ENCODE results near the gene TYW3. TPM values are rescaled to one million over a fixed set of nuclear protein-coding genes. Genes with fewer than 3 reads are reported as not detected.
"Not testable (repeated sequence)": the region's sequence is repeated elsewhere in the genome, so short reads cannot be mapped to it uniquely, and the experiment has no call there.

The TYW3 gene
- total RNA-seq, 1 donor = 9.7 TPM

DNA sequence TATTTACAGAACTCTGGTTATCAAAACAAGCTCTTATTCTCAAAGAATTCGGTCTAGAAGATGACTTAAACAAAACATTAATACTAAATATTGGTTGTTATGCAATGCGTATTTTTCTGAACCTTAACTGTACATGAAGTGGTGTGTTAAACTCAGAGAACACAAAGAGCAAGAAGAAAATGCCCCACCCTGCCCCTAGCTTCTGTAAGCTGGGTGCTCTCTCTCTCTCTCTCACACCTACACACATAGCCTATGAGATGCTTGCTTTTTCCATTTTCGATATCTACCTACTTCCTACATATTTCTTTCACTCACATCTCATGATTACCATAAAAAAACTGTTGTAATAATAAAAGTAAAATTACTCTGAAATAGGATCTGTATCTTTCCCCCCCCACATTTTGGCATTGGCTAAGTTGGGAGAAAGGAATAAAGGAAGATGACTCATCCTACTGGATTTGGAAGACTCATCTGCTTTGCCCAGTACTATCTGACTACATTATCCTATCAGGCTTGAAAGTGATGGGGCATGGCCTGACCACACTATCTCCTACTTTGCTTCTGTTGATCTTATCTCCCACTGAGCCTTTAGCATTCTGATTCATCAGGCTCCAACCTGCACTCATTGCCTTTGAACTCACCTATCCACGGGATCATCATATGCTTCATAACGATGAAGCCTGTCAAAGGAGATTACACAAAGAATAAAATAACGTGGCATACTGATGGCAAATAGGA is 3.0 kb upstream of the TYW3 start:
- DNase-seq (ENCODE audit: low read depth in 2 of 3, low spot score in 2 of 3) = no peak

DNA sequence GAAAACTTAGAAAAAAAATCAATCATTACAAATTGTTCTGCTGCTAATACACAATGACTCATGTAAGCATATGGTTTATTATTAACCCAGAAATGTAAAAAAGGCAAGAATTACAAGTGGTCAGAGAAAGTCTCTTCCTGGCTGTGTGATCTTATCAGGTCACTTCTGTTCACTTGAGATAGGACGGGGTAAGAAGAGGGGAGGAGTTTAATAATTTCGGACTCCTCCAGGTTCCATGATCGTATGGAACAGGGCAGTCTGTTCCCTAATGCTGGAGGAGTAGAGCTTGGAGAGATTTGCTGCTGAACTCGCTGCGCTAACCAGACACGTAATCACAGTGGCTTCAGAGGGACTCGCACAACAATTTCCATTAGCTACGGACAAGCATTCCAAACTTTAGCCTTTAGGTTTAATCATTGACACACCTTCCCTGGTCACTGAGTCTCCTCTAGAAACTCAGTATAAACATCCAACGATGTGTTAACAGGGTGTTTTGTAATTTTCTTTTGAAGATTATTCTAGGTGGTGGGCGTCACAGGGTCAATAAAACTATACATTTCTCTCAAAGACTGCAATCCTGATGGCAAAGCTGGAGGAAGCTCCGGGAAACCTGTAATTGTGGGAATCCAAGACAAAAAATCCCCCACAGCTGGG is 1.4 kb upstream of the TYW3 start:
- DNase-seq (ENCODE audit: low read depth in 2 of 3, low spot score in 2 of 3) = no peak

DNA sequence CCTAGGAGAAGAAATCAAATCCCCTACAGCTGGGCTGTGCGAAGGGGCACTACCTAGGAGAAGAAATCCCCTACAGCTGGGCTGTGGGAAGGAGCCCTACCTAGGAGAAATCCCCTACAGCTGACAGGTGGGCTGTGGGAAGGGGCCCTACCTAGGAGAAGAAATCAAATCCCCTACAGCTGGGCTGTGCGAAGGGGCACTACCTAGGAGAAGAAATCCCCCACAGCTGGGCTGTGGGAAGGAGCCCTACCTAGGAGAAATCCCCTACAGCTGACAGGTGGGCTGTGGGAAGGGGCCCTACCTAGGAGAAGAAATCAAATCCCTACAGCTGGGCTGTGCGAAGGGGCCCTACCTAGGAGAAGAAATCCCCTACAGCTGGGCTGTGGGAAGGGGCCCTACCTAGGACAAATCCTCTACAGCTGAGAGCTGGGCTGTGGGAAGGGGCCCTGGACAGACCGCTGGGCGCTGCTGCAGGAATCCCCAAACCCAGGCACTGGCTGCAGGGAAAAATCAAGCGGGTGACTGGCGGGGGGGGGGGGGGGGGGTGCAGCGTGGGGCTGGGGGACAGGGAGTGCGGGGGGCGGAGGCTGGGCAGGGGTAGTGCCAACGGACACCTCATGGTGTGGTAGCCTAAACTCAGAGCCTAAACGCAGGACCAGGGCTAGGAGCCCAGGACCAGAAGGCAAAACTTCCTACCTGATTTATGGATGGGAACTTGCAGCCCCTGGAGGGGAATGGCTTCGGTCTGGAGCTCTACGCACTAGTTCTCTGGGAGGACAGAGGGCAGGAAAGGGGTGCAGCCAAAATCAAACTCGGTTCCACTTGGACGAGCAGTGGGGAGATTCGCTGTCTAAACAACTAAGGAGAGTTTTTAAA is 643 bp upstream of the TYW3 start:
- DNase-seq (ENCODE audit: low read depth in 2 of 3, low spot score in 2 of 3) = peak in 2 of 3 donors; percentile 6 to 15

DNA sequence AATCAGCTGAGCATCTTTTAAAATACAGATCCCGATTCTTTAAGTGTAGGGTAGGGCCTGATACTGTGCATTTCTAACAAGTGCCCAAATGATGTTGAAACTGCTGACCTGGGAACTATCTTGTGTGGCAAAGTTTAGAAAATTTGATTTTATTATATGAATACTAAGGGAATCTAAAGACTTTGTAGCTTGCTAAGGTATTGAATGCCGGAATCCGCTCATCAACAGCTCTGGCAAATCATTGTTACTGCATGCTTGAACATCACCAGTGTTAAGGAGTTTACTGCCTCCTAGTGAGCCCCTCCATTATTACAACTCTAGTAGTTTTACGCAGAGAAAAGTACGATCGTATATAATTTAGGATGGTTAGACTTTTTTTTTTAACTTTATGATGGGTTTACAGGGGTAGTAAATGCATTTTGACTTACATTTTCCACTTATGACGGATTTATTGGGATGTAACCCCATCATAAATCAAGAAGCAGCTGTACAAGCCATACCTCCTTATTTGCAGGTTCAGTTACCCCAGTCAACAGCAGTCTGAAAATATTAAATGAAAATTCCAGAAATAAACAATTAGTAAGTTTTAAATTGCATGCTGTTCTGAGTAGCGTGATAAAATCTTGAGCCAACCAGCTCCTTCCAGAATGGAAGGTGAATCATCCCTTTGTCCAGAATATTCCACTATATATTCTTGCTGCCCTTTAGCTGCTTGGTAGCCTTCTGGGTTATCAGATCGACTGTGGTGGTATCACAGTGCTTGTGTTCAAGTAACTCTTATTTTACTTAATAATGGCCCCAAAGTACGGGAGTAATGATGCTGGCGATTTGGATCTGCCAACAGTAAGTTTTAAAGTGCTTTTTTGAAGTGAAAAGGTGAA is 892 bp downstream of the TYW3 start:
- peak; percentile 37 to 88 (median 72) for DNase-seq (ENCODE audit: low read depth in 2 of 3, low spot score in 2 of 3)

DNA sequence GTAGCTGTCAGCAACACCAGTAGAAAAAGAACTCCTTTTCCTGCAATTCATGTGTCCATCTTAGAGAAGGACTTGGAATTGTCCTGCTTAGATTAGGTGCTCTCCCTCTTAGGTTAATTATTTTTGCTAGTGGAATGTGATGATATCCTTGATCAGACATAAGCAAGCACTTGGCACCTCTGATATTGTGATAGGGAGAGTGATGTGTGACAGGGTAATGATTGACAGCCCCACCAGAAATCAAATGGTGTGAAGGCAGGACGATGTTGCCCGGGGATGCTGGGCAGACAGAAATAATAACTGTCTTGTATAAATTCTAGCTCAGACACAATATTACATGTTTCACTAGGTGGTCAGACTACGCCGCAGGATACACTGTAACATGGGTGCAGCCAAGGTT is 4.4 kb downstream of the TYW3 start:
- no peak for DNase-seq (ENCODE audit: low read depth in 2 of 3, low spot score in 2 of 3)

DNA sequence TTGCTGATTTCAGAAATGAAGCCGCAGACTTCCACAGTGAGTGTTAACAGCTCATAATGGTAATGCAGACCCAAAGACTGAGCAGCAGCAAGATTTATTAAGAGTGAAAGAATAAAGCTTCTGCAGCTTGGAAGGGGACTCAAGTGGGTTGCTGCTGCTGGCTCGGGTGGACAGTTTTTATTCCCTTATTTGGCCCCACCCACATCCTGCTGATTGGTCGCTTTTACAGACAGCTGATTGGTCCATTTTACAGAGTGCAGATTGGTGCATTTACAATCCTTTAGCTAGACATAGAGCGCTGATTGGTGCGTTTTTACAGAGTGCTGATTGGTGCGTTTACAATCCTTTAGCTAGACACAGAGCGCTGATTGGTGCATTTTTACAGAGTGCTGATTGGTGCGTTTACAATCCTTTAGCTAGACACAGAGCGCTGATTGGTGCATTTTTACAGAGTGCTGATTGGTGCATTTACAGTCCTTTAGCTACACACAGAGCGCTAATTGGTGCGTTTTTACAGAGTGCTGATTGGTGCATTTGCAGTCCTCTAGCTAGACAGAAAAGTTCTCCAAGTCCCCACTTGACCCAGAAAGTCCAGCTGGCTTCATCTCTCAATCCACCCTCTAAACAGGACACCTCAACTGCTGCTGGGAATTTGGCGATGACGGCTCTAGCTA is 7.5 kb downstream of the TYW3 start:
- DNase-seq (ENCODE audit: low read depth in 2 of 3, low spot score in 2 of 3) = not testable (repeated sequence)

DNA sequence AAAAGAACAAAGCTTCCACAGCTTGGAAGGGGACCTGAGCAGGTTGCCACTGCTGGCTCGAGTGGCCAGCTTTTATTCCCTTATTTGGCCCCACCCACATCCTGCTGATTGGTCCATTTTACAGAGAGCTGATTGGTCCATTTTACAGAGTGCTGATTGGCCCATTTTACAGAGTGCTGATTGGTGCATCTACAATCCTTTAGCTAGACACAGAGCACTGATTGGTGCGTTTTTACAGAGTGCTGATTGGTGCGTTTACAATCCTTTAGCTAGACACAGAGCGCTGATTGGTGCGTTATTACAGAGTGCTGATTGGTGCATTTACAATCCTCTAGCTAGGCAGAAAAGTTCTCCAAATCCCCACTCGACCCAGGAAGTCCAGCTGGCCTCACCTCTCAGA is 12.3 kb downstream of the TYW3 start:
- not testable (repeated sequence) for DNase-seq (ENCODE audit: low read depth in 2 of 3, low spot score in 2 of 3)

DNA sequence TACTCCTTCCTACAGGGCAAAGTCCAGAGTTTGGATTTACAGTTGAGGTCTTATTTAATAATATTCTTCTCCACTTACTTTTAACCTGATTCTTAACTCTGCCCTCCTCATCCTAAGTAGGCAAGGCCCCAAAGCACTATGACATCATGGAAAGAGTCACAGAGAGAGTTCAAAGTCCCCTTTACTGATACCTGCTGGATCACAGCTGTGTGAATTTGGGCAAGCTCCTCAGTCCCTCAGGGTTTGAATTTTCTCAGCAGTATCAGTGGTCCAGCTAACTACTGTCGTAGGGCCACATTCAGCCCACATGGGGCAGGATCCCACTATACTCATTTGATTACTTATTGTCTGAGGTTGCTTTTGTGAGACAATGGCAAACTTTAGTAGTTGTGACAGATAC is 16.0 kb downstream of the TYW3 start:
- DNase-seq (ENCODE audit: low read depth in 2 of 3, low spot score in 2 of 3) = no peak

DNA sequence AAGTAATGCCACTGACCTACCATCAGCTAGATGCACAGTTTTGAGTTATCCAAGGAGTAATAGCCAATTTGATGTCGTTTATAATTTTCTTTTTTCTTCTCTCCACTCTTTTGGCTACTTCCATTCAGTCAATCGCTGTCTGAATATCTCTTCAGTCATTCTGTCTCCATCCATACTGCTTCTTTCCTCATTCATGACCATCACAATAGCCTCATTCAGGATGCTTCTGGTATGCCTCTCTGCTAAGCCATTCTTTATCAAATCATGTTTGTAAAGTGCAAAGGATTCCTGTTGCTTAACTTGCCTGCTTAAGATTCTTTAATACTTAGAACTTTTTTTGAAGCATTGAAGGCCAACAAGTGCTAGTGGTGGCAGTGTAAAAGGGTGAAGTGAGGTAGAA is 20.2 kb downstream of the TYW3 start:
- no peak for DNase-seq (ENCODE audit: low read depth in 2 of 3, low spot score in 2 of 3)

DNA sequence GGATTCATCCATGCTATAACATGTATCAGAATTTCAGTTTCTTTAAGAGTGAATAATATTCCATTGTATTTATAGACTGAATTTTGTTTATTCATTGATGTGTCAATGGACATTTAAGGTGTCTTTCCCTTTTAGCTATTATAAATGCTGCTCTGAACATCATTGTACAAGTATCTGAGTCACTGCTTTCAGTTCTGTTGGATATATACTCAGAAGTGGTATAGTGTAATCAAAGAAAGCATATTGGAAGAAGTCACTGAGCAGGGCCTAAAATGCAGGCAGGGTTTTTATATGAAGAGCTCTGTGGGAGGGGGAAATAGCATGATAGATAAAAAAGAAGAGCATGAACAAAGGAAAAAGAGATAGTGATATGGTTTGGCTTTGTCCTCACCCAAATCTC is 22.5 kb downstream of the TYW3 start:
- DNase-seq (ENCODE audit: low read depth in 2 of 3, low spot score in 2 of 3) = no peak

DNA sequence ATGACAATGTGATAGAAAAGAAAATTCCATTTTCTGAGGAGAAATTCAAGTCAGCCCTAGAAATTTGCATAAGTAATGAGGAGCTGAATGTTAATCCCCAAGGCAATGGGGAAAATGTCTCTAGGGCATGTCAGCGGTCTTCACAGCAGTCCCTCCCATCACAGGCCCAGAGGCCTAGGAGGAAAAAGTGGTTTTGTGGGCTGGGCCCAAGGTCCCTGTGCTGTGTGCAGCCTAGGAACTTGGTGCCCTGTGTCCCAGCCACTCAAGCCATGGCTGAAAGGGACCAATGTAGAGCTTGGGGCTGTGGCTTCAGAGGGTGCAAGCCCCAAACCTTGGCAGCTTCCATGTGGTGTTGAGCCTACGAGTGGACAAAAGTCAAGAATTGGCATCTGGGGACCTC is 23.7 kb downstream of the TYW3 start:
- not testable (repeated sequence) for DNase-seq (ENCODE audit: low read depth in 2 of 3, low spot score in 2 of 3)

DNA sequence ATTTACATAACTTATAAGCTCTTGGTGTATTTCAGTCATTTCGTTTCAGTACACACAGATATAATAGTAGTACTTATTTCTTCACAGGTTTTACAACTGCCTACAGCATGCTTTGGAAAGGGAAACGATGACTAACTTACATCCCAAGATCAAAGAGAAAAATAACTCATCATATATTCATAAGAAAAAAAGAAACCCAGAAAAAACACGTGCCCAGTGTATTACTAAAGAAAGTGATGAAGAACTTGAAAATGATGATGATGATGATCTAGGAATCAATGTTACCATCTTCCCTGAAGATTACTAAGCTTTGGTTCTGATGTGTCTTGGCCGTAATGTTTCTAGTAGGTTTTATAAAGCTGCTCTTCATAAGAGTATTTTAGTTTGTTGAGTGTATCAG is 30.9 kb downstream of the TYW3 start:
- DNase-seq (ENCODE audit: low read depth in 2 of 3, low spot score in 2 of 3) = no peak

DNA sequence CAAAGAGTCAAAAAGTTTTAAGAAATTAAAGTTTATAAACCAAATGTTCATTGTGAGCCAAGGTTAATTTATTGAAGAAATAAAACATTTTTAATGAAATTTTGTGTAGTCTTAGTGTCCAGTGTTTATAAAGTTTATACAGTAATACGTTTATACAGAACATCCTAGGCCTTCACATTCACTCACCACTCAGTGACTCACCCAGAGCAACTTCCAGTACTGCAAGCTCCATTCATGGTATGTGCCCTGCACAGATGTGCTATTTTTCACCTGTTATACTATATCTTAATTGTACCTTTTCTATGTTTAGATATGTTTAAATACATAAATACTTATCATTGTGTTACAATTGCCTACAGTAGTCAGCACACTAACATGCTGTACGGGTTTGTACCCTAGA is 33.6 kb downstream of the TYW3 start:
- DNase-seq (ENCODE audit: low read depth in 2 of 3, low spot score in 2 of 3) = no peak

DNA sequence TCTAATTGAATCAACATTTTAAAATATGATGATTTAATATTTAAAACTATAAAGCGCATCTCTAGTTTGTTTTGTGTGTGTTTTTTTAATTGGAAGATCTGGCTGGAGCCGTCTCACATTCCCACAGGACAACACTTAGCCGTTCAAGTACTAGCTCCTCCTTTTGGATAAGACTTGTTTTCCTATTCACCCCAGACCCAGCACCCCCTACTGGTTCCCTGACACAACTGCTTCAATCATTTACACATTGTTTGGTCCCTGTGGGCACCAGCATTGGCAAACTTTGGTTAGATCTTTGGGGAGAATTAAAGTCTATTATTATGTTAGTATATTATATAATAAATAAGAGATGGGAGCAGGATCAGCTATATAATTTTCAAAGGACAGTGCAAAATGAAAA is 34.5 kb downstream of the TYW3 start:
- DNase-seq (ENCODE audit: low read depth in 2 of 3, low spot score in 2 of 3) = peak in 1 of 3 donors; percentile 12

DNA sequence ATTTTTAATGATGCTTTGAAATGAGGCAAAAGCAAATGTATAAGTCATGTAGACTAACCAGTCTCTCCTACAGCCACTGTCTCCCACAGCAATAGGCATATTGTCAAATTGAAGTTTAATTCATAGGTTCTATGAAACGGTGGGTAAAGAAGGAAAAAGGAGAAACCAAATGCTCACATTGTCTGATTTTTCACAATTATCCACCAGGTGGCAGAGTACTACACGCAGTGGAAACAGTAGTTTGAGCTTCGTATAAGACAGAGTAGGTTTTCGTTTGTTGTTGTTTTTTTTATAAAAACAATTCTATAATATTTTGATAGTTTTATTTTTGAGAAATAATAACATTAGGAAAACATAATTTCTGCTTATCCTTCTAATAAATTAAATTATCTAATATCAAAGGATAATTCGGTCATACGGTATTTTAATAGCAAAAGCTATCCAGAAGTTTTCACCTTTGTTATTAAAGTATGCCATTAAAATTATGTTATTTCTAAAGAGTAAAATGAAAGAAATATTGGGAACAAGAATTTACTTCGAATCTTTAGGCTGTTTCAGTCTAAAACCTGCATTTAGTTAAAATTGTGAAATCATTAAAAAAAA is 39.1 kb downstream of the TYW3 start:
- DNase-seq (ENCODE audit: low read depth in 2 of 3, low spot score in 2 of 3) = peak in 2 of 3 donors; percentile 34 to 76

DNA sequence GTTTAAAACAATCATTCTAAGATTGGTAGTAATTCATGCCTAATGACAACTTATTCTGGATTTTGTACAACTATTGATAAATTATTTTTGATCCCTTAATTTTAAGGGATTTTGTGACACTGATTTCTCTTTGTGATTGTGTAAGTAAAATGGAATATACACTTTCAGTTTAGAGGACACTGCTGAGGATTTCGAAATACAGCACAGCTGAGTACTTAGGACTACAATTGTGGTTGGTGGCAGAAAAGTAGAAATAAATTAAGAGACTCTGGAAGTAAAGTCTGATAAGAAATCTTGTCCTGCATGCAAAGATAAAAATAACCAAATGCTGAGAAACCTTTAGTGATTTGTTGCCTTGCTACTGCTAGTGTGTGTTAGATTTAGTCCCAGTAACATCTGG is 40.0 kb downstream of the TYW3 start:
- DNase-seq (ENCODE audit: low read depth in 2 of 3, low spot score in 2 of 3) = peak in 1 of 3 donors; percentile 12

DNA sequence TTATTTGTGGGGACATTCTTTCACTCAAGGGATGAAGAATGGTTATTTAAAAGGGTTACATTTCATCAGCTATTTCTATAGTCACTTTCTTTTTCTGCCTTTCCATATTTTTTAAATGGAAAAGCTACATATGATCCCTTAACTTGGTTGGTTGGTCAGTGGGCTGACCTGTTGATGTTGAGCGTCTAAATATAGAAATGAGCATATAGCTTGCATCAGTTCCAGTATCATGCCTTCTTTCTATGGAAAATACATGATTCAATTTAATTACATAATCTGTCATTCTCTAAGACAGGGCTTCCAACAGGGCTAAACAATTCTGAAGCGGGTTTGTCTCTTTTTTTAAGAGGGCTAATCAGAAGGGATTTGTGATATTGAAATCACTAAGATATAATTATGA is 40.6 kb downstream of the TYW3 start:
- no peak for DNase-seq (ENCODE audit: low read depth in 2 of 3, low spot score in 2 of 3)

DNA sequence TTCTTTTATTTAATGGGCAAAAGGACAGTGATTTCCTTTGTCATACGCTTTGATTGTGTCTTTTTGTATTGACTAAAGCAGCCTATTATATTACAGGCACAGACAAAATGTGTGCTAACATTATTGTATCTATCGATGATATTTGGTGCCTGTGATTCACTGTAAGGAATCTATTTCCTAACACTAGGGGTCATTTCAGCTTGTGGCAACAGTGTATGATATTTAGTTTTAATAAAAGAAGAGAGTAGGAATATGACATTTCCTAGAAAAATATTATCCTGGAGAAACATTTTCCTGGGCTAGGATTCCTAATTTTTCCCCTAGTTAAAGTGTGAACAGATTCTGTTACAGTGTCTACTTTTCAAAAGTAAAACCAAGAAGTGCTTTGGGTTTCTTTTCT is 42.8 kb downstream of the TYW3 start:
- no peak for DNase-seq (ENCODE audit: low read depth in 2 of 3, low spot score in 2 of 3)

DNA sequence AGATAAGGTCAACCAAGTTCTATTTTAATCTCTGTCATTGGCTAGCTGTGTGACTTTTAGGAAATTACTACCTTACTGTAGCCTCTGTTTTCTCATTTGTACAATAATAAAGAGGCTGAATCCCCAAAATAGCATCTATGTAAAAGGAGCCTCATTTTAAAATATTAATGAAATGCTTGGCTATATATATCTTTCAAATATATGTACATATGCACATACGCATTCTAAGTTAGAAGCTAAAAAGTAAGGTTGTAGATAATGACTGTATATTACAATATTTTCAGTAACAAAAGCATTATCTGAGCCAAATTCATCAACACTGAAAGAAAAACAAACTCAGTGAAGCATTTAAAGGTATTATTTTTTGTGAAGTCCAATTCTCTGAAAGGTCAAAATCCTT is 44.6 kb downstream of the TYW3 start:
- DNase-seq (ENCODE audit: low read depth in 2 of 3, low spot score in 2 of 3) = no peak

DNA sequence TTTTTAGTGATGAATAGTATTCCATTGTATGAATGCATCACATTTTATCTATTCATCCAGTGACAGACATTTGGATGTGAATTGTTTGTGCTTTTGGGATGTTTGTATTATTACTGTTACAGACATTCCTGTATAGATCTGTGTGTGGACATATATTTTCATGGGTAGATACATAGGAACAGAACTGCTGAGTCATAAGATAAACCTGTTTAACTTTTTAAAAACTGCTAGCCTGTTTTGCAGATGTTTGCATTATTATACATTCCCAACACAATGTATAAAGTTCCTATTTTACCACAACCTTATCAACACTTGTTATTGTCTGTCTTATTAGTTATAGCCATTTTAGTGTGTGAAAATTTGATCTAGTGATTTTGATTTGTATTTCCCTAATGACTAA is 46.8 kb downstream of the TYW3 start:
- no peak for DNase-seq (ENCODE audit: low read depth in 2 of 3, low spot score in 2 of 3)
